Measurements from ENCODE around the gene ANKRD63. TPM values are rescaled to one million over a fixed set of nuclear protein-coding genes. Genes with fewer than 3 reads are reported as not detected.

Gene ANKRD63
- total and polyA plus RNA-seq, 9 of the 15 experiments (the other 6 are each of a cell fraction or from before 2014, with no cell fraction given): 1.3 to 2.0 (median 1.8) TPM; not detected in 6

GRCh38 chr15:40282147-40282868 is 556 bp downstream of the ANKRD63 start (continued):
- peak; percentile 42; the same call in 1 of the 2 replicates for TF ChIP-seq USF1 (CRISPR knock-in tag; IDR thresholded peaks at IDR 0.05)
- TF ChIP-seq MNT (conservative IDR thresholded peaks at IDR 0.05): peak in 1 of 2 experiments; percentile 56; a peak in 1 of 4 replicates
- TF ChIP-seq MTA3 (IDR thresholded peaks at IDR 0.05; ENCODE audit: borderline replicate concordance): peak; percentile 87; the same call in 1 of the 2 replicates
- no peak for TF ChIP-seq RBM17 (IDR thresholded peaks at IDR 0.05; ENCODE audit: borderline replicate concordance, low read depth, low read length)
- TF ChIP-seq ZNF263 (CRISPR knock-in tag; IDR thresholded peaks at IDR 0.05; ENCODE audit: borderline replicate concordance): peak; percentile 72; the same call in 1 of the 2 replicates
- TF ChIP-seq ZNF143 (CRISPR knock-in tag; IDR thresholded peaks at IDR 0.05): peak; percentile 49; the same call in 1 of the 2 replicates
- TF ChIP-seq ZNF785 (CRISPR knock-in tag; IDR thresholded peaks at IDR 0.05): no peak
- peak; percentile 48 for TF ChIP-seq KDM5B (IDR thresholded peaks at IDR 0.05; ENCODE audit: insufficient replicate concordance, low read depth, low read length)
- TF ChIP-seq MAZ (CRISPR knock-in tag; conservative IDR thresholded peaks at IDR 0.05 in 1 of 2, IDR thresholded peaks at IDR 0.05 in 1 of 2): peak; percentile 12 to 36; a peak in 1 of 4 replicates
- TF ChIP-seq CTCF (IDR thresholded peaks at IDR 0.05 in 2 of 3, conservative IDR thresholded peaks at IDR 0.05 in 1 of 3; ENCODE audit: insufficient read depth in 2 of 3, low read depth in 1 of 3, low read length in 3 of 3): peak; percentile 53 to 68 (median 55); a peak in 5 of 6 replicates
- no peak for TF ChIP-seq ZKSCAN3 (CRISPR knock-in tag; IDR thresholded peaks at IDR 0.05)
- TF ChIP-seq RNF2 (IDR thresholded peaks at IDR 0.05): peak; percentile 81; the same call in 1 of the 2 replicates
- peak; percentile 66 for TF ChIP-seq RBBP5 (IDR thresholded peaks at IDR 0.05; ENCODE audit: borderline replicate concordance, insufficient read depth, low read length, poor library complexity, severe bottlenecking)
- TF ChIP-seq FOXP1 (CRISPR knock-in tag; IDR thresholded peaks at IDR 0.05): peak; percentile 85; the same call in 1 of the 2 replicates
- TF ChIP-seq TGIF2 (CRISPR knock-in tag; IDR thresholded peaks at IDR 0.05): 0 out of 2 replicates have a peak, but pooled peaks have one; percentile 69
- TF ChIP-seq HDAC8 (tag; IDR thresholded peaks at IDR 0.05): 0 out of 2 replicates have a peak, but pooled peaks have one; percentile 40
- peak; percentile 65 for TF ChIP-seq ZNF431 (CRISPR knock-in tag; IDR thresholded peaks at IDR 0.05)

Data from K562 (cell line).